ENCODE data around the gene DKKL1.
A peak's percentile ranks its signal among the peaks of the same experiment; 100 is the strongest.

Gene DKKL1

GRCh38 chr19:49423071-49423984, 59.7 kb downstream of the DKKL1 start, which contains the start of gene PTH2:
PTH2 (minus strand) TSS chr19:49423441; CDS start chr19:49423339, 102 bp downstream.
- no peaks in the 10 kb centered on the region for H3K9me3 ChIP-seq (ENCODE audit: control insufficient read depth, insufficient read depth, low read length)
- H3K9ac ChIP-seq (ENCODE audit: low read depth, low read length) = peak within 1 kb of the TSS; percentile 53; the same call in 1 of the 2 replicates
- H3K36me3 ChIP-seq (ENCODE audit: insufficient read depth, low read length) = no peaks in the 10 kb centered on the region
- H3K4me1 ChIP-seq (ENCODE audit: insufficient read depth, low read length) = peaks cover 17% of the 10 kb centered on the region; the same call in 1 of the 2 replicates

DNA sequence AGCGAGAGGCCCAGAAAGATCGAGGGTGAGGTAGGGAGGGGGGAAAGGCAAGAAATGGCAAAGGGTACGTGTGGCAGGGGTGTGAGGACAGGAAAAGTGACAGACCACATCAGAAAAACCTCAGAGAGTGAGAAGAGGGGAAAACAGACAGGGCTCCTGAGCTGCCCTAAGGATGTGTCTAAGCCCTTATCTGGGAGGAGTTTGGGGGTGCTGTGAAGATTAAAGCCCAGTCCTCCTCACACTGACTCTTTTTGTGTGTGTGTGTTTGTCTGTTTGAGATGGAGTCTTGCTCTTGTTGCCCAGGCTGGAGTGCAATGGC, 60.3 kb downstream of the DKKL1 start:
- Histone ChIP-seq H3K4me1 (ENCODE audit: insufficient read depth, low read length) (peaks cover 17% of the 10 kb centered on the region; the same call in 1 of the 2 replicates), H3K9ac (ENCODE audit: low read depth, low read length) (no peak overlapping the region), H3K9me3 (ENCODE audit: control insufficient read depth, insufficient read depth, low read length) (no peaks in the 10 kb centered on the region), H3K36me3 (ENCODE audit: insufficient read depth, low read length) (no peaks in the 10 kb centered on the region)
